ENCODE data around the gene B2M. TPM values are rescaled to one million over a fixed set of nuclear protein-coding genes. Genes with fewer than 3 reads are reported as not detected.
A peak's percentile ranks its signal among the peaks of the same experiment; 100 is the strongest.
"Not testable (repeated sequence)": the region's sequence is repeated elsewhere in the genome, so short reads cannot be mapped to it uniquely, and the experiment has no call there.

B2M gene
- total RNA-seq, 1 donor from 2014 or later: 595 TPM

GRCh38 chr15:44718180-44718926 is 7.0 kb downstream of the B2M start:
- H3K36me3 Mint-ChIP-seq (ENCODE audit: low read depth): peaks cover 22% of the 10 kb centered on the region
- no peak for DNase-seq (ENCODE audit: low spot score)
- no peak overlapping the region for H3K4me3 Mint-ChIP-seq (ENCODE audit: unreplicated experiment)
- no peaks in the 10 kb centered on the region for H3K9me3 Mint-ChIP-seq (ENCODE audit: low read depth)
- H3K4me1 Mint-ChIP-seq (ENCODE audit: low read depth): peaks cover 8% of the 10 kb centered on the region
- TF ChIP-seq CTCF (IDR thresholded peaks at IDR 0.05): no peak
- no peaks in the 10 kb centered on the region for H3K27me3 Mint-ChIP-seq (ENCODE audit: low read depth)
- no peak overlapping the region for H3K27ac Mint-ChIP-seq (ENCODE audit: unreplicated experiment)

GRCh38 chr15:44718927-44719292 is 7.6 kb downstream of the B2M start:
- Mint-ChIP-seq H3K9me3 (ENCODE audit: low read depth) (no peaks in the 10 kb centered on the region), H3K27me3 (ENCODE audit: low read depth) (no peaks in the 10 kb centered on the region), H3K4me1 (ENCODE audit: low read depth) (peaks cover 4% of the 10 kb centered on the region)

GRCh38 chr15:44719293-44719999 is 8.1 kb downstream of the B2M start:
- DNase-seq (ENCODE audit: low spot score): no peak
- Mint-ChIP-seq H3K27ac (ENCODE audit: unreplicated experiment) (peak overlapping the region; percentile 62), H3K4me3 (ENCODE audit: unreplicated experiment) (no peak overlapping the region), H3K9me3 (ENCODE audit: low read depth) (no peaks in the 10 kb centered on the region), H3K36me3 (ENCODE audit: low read depth) (peaks cover 22% of the 10 kb centered on the region), H3K27me3 (ENCODE audit: low read depth) (no peaks in the 10 kb centered on the region), H3K4me1 (ENCODE audit: low read depth) (peaks cover 4% of the 10 kb centered on the region)
- TF ChIP-seq CTCF (IDR thresholded peaks at IDR 0.05): no peak

More at GRCh38 chr15:44718927-44719292, 7.6 kb downstream of the B2M start:
- Mint-ChIP-seq H3K4me3 (ENCODE audit: unreplicated experiment) (no peak overlapping the region), H3K36me3 (ENCODE audit: low read depth) (peaks cover 22% of the 10 kb centered on the region), H3K27ac (ENCODE audit: unreplicated experiment) (peak overlapping the region; percentile 62)
- DNase-seq (ENCODE audit: low spot score): no peak
- TF ChIP-seq CTCF (IDR thresholded peaks at IDR 0.05): no peak

GRCh38 chr15:44720000-44720435 is 8.7 kb downstream of the B2M start:
- not testable (repeated sequence) for H3K4me1 Mint-ChIP-seq (ENCODE audit: low read depth); H3K4me3 Mint-ChIP-seq (ENCODE audit: unreplicated experiment); DNase-seq (ENCODE audit: low spot score); H3K27ac Mint-ChIP-seq (ENCODE audit: unreplicated experiment); H3K27me3 Mint-ChIP-seq (ENCODE audit: low read depth); H3K9me3 Mint-ChIP-seq (ENCODE audit: low read depth)
- peaks cover 19% of the 10 kb centered on the region for H3K36me3 Mint-ChIP-seq (ENCODE audit: low read depth)

- no peak overlapping the region for H3K27ac Mint-ChIP-seq (ENCODE audit: unreplicated experiment)
- no peak for TF ChIP-seq CTCF (IDR thresholded peaks at IDR 0.05)
- no peak for DNase-seq (ENCODE audit: low spot score)
- H3K4me1 Mint-ChIP-seq (ENCODE audit: low read depth): no peaks in the 10 kb centered on the region
- no peak overlapping the region for H3K4me3 Mint-ChIP-seq (ENCODE audit: unreplicated experiment)
- no peaks in the 10 kb centered on the region for H3K27me3 Mint-ChIP-seq (ENCODE audit: low read depth)
- H3K9me3 Mint-ChIP-seq (ENCODE audit: low read depth): no peaks in the 10 kb centered on the region
- H3K36me3 Mint-ChIP-seq (ENCODE audit: low read depth): peaks cover 16% of the 10 kb centered on the region
These were observed 9.3 kb downstream of the B2M start for GRCh38 chr15:44720460-44721176.
